Measurements from ENCODE around the gene DYNC2I2. TPM values are rescaled to one million over a fixed set of nuclear protein-coding genes. Genes with fewer than 3 reads are reported as not detected.

Gene DYNC2I2
- total RNA-seq, 1 donor from 2014 or later, result 49.9 TPM

DNA sequence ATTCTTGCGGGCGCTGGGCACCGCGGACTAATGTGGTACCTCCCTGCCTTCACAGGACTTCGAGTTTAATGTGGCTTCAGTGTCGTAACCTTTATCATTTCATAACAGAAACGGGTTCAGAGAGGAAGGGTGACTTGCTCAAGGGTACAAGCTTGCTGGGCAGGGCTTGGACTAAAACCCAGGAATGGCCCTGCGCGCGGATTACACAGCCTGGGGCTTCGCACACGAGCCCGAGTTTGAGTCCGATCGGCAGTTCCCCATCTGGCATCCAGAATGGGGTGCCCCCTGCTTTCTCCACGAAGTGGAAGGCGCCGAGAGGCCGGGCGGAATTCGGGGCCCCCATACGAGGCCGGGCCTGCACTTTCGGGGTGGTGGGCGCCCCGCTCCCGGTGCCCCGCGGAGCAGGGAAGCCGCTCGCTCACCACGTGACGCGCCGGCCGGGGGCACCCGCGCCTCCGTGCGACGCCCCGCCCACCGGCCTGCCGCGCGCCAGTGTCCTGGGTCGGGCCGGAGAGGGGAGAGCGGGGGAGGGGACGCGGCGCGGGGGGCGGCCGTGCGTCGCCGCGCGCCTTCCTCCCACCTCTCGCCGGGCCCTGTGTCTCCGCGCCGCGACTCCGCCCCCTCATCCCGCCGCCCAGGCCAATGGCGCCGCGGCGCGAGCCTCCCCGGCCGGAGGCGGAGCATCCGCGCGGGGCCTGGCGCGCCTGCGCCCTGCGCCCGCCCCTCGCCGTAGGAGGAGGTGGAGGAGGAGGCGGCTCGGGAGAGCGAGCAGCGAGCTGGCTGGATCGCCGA is 32.0 kb upstream of the DYNC2I2 start, which contains the start of gene SET:
Gene SET, plus strand, starts transcription at position 722 of the 792 bp plus-strand sequence. CDS start 361 bp downstream, outside the sequence.
- DNase-seq (ENCODE audit: low spot score in 2 of 2), result peak; percentile 66 to 95

DNA sequence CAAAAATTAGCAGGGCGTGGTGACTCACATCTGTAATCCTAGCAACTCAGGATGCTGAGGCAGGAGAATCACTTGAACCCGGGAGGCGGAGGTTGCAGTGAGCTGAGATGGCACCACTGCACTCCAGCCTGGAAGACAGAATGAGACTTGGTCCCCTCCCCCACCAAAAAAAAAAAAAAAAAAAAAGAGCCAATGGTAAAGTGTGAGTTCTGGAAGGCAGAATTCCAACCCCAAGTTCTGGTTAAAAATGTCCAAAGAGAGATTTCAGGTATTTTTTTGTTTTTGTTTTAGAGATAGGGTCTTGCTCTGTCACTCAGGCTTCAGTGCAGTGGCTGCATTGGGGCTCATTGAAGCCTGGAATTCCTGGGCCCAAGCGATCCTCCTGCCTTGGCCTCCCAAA is 30.8 kb upstream of the DYNC2I2 start:
- DNase-seq (ENCODE audit: low spot score in 2 of 2), result no peak
- no peaks in the 10 kb centered on the region for H3K9me3 ChIP-seq
- intact Hi-C loops (cut with DNase I), result no loop called here
- TF ChIP-seq, protein P1, sequence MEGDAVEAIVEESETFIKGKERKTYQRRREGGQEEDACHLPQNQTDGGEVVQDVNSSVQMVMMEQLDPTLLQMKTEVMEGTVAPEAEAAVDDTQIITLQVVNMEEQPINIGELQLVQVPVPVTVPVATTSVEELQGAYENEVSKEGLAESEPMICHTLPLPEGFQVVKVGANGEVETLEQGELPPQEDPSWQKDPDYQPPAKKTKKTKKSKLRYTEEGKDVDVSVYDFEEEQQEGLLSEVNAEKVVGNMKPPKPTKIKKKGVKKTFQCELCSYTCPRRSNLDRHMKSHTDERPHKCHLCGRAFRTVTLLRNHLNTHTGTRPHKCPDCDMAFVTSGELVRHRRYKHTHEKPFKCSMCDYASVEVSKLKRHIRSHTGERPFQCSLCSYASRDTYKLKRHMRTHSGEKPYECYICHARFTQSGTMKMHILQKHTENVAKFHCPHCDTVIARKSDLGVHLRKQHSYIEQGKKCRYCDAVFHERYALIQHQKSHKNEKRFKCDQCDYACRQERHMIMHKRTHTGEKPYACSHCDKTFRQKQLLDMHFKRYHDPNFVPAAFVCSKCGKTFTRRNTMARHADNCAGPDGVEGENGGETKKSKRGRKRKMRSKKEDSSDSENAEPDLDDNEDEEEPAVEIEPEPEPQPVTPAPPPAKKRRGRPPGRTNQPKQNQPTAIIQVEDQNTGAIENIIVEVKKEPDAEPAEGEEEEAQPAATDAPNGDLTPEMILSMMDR (IDR thresholded peaks at IDR 0.05), result no peak
- no peak overlapping the region for H3K4me3 ChIP-seq
- H3K36me3 ChIP-seq, result peaks cover 2 to 8% of the 10 kb centered on the region in 2 donors
- H3K27me3 ChIP-seq, result no peaks in the 10 kb centered on the region
- H3K4me1 ChIP-seq, result peaks cover 10 to 21% of the 10 kb centered on the region in 2 donors
- no peak overlapping the region for H3K27ac ChIP-seq

More for the DNA sequence above, 32.0 kb upstream of the DYNC2I2 start, which contains the start of gene SET:
- H3K27ac ChIP-seq, result peak within 1 kb of the TSS; percentile 86 to 98
- peak within 1 kb of the TSS; percentile 89 to 91 for H3K4me3 ChIP-seq
- H3K9me3 ChIP-seq, result no peaks in the 10 kb centered on the region
- peaks cover 10 to 14% of the 10 kb centered on the region in 2 donors for H3K4me1 ChIP-seq
- H3K27me3 ChIP-seq, result no peaks in the 10 kb centered on the region
- intact Hi-C loops (cut with DNase I), result loop anchor here (1.0 to 2.0 kb wide), 3 partner anchors 32 to 53 kb away; partner anchors contain the start of genes DYNC2I2 and ZDHHC12
- TF ChIP-seq, protein P1 (IDR thresholded peaks at IDR 0.05), result no peak
- peaks cover 14 to 20% of the 10 kb centered on the region in 2 donors for H3K36me3 ChIP-seq

DNA sequence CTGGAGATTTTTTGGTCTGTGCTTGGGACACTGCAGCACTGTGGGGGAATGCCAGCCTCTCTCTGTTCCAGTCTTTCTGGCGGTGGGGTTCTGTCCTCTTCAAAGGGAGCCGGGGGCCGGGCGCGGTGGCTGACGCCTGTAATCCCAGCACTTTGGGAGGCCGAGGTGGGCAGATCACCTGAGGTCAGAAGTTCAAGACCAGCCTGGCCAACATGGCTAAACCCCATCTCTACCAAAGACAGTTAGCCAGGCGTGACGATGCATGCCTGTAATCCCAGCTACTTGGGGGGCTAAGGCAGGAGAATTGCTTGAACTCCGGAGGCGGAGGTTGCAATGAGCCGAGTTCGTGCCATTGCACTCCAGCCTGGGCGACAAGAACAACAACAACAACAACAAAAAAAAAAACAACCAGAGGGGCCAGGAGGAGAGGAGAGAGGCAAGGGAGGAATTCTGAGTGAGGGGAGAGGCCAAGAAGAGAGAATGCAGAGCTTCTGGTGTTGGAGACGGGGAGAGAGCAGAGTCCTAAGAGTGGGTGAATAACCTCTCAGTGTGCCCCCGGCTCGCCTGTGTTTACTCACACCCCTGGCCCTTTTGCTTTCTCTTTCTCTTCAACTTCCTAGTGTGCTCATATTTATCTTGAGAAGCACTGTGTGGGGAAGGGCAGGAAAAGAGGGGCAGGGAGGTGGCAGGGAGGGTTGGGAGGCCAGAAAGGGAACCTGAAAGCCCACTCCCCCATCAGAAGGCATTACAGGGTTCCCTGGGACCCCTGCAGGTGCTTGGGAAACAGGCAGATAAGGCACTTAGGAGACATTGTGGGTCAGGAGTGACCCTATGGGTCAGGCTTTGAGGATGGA is 29.2 kb upstream of the DYNC2I2 start:
- TF ChIP-seq, protein P1 (IDR thresholded peaks at IDR 0.05), result no peak
- no peaks in the 10 kb centered on the region for H3K9me3 ChIP-seq
- no peak for DNase-seq (ENCODE audit: low spot score in 2 of 2)
- no peaks in the 10 kb centered on the region for H3K27me3 ChIP-seq
- peaks cover 9 to 18% of the 10 kb centered on the region in 2 donors for H3K4me1 ChIP-seq
- no peak overlapping the region for H3K27ac ChIP-seq
- H3K4me3 ChIP-seq, result no peak overlapping the region
- no peaks in the 10 kb centered on the region for H3K36me3 ChIP-seq
- intact Hi-C loops (cut with DNase I), result no loop called here

DNA sequence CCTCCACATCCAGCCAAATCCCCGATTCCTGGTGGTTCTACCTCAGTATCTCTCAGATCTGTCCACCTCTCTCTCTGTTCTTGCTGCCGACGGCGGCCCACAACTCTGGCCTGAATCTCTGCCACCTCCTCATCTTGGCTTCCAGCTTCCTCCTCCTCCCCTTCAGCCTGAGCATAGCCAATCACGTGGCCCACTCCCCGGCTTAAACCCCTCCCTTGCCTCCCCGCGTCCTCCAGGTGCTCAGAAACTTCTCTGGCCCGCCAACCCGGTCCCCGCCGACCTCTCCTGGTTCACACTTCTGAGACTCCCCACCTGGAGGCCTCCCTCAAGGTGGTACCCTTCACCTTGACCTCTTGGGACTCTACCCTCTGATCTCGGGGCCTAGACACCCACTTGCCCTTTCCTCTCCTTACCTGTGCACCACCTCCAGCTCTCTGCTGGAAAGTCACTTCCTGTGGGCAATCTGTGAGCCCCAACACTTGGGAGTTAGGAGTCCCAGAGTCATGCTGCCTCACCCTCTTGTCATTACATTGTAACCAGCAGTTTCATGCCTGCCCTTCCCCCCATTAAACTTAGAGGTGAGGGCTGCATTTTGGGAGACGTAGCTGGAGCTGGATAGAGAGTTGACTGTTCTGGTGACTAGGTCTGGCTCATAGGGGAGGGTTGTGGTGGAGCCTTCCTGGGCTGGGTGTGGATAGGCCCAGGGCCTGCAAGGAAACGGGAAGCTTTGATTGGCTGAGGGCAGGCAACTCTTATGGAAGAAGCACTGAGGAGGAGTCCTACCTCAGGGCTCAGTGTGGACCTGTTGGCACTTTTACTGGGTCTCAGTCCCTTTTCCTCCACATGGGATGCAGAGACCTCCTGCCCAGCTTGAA is 27.9 kb upstream of the DYNC2I2 start:
- peak overlapping the region; percentile 41 to 51 for H3K27ac ChIP-seq
- H3K27me3 ChIP-seq, result no peaks in the 10 kb centered on the region
- TF ChIP-seq, protein P1 (IDR thresholded peaks at IDR 0.05), result no peak
- peak in 1 of 2 donors; percentile 81 for DNase-seq (ENCODE audit: low spot score in 2 of 2)
- no peaks in the 10 kb centered on the region for H3K36me3 ChIP-seq
- H3K4me3 ChIP-seq, result peak overlapping the region; percentile 56 to 65
- H3K9me3 ChIP-seq, result no peaks in the 10 kb centered on the region
- peaks cover 3 to 11% of the 10 kb centered on the region in 2 donors for H3K4me1 ChIP-seq
- intact Hi-C loops (cut with DNase I), result no loop called here

DNA sequence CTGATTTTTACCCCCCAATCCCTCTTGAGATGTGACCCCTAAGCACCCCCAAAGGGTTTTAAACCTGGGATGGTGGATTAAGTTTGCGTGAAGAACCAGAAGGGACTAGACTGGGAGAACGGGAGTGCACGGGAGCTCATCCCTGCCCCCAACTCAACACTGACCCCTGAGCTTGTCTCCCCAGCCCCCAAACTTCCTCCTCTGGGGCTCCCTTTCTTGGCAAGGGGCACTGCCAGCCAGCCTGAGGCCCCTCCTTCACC is 27.3 kb upstream of the DYNC2I2 start:
- Histone ChIP-seq H3K36me3 (no peaks in the 10 kb centered on the region), H3K27me3 (no peaks in the 10 kb centered on the region), H3K27ac (peak overlapping the region; percentile 41 to 51), H3K4me1 (peaks cover 3 to 11% of the 10 kb centered on the region in 2 donors), H3K9me3 (no peaks in the 10 kb centered on the region), H3K4me3 (peak overlapping the region; percentile 56 to 65)
- intact Hi-C loops (cut with DNase I), result no loop called here
- no peak for DNase-seq (ENCODE audit: low spot score in 2 of 2)
- TF ChIP-seq, protein P1 (IDR thresholded peaks at IDR 0.05), result no peak
